Central memory CD8-positive, alpha-beta T cell (primary cell): Measurements from ENCODE around the gene KRTAP10-12.

ENCODE experiments used
- ATAC-seq: fragments of 150-1000 bp; cut with Tn5 transposase; replicated peaks from 2 replicates; pipeline ENCODE4 v1.10.0; 2022; ENCODE audit warnings: mild to moderate bottlenecking, moderate FRiP score, moderate number of reproducible peaks; ENCODE audit not compliant: poor library complexity, severe bottlenecking; ENCODE audit errors: extremely low read depth
- DNase-seq, 2 donors: peaks; one replicate each; pipeline ENCODE4 v3.0.0; 2021; ENCODE audit warnings: low spot score in 2 of 2
- H3K27ac Mint-ChIP-seq: one replicate; pipeline ENCODE4 v1.8.0; 2022; ENCODE audit warnings: low read depth, mild to moderate bottlenecking, moderate library complexity, mixed read lengths
- H3K27me3 Mint-ChIP-seq: one replicate; pipeline ENCODE4 v1.8.0; 2022; ENCODE audit warnings: mixed read lengths
- H3K36me3 Mint-ChIP-seq: one replicate; pipeline ENCODE4 v1.8.0; 2022; ENCODE audit warnings: mild to moderate bottlenecking, moderate library complexity, mixed read lengths; ENCODE audit not compliant: insufficient read depth
- H3K4me1 Mint-ChIP-seq: one replicate; pipeline ENCODE4 v1.8.0; 2022; ENCODE audit warnings: mixed read lengths
- H3K4me3 Mint-ChIP-seq: one replicate; pipeline ENCODE4 v1.8.0; 2022; ENCODE audit warnings: mild to moderate bottlenecking, moderate library complexity, mixed read lengths
- H3K9me3 Mint-ChIP-seq: one replicate; pipeline ENCODE4 v1.8.0; 2022; ENCODE audit warnings: mixed read lengths

KRTAP10-12 gene

DNA sequence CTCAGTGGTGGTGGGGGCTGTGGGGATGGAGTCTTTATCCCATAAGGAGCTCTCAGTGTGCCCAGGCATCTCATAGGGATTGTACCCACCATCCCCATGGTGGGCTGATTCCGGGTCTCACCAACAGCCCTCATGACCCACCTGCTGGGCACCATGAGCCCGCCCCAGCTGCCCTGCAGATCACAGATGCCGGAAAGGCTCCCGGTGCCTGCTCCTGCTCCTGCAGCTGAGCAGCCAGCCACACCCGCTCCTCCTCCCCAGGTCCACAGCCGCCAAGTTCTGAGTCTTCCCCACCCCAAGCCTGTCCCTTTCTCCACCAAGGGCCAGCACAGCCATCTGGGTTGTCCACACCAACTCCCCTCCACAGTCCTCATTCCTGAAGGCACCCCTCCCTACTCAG lies 29.9 kb downstream of the KRTAP10-12 start:
- Mint-ChIP-seq H3K4me3 (no peak overlapping the region), H3K9me3 (no peaks in the 10 kb centered on the region), H3K36me3 (peaks cover 2% of the 10 kb centered on the region), H3K4me1 (peaks cover 17% of the 10 kb centered on the region), H3K27ac (no peak overlapping the region), H3K27me3 (peaks cover 45% of the 10 kb centered on the region)
- ATAC-seq (no peak), DNase-seq (no peak)

DNA sequence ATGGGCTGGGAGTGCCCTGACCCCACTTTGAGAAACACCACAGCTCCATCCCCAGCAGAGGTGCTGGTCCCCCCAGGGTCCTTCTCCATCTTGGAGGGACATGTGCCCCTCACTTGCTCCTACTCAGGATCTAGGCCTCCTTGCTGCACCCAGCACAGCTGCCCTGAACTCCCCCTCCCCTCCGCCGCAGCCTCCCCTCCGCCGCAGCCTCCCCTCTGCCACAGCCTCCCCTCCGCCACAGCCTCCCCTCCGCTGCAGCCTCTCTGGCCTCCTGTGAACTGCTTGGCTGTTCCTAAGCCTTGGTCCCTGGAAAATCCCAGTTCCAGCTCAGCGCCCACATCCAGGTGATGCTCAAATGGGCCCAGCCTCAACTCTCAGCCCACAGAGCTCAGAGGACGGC lies 30.3 kb downstream of the KRTAP10-12 start:
- no peaks in the 10 kb centered on the region for H3K9me3 Mint-ChIP-seq
- DNase-seq = no peak
- ATAC-seq = no peak
- H3K27ac Mint-ChIP-seq = no peak overlapping the region
- H3K36me3 Mint-ChIP-seq = peaks cover 2% of the 10 kb centered on the region
- H3K27me3 Mint-ChIP-seq = peaks cover 49% of the 10 kb centered on the region
- no peak overlapping the region for H3K4me3 Mint-ChIP-seq
- H3K4me1 Mint-ChIP-seq = peaks cover 17% of the 10 kb centered on the region

- no peak overlapping the region for H3K27ac Mint-ChIP-seq
- H3K36me3 Mint-ChIP-seq = peaks cover 2% of the 10 kb centered on the region
- no peak for DNase-seq
- H3K4me3 Mint-ChIP-seq = no peak overlapping the region
- peaks cover 13% of the 10 kb centered on the region for H3K4me1 Mint-ChIP-seq
- no peak for ATAC-seq
- H3K27me3 Mint-ChIP-seq = peaks cover 47% of the 10 kb centered on the region
- no peaks in the 10 kb centered on the region for H3K9me3 Mint-ChIP-seq
These were observed 30.8 kb downstream of the KRTAP10-12 start for GRCh38 chr21:44727757-44728156.

- no peak overlapping the region for H3K27ac Mint-ChIP-seq
- H3K4me1 Mint-ChIP-seq = peaks cover 5% of the 10 kb centered on the region
- DNase-seq (no peak), ATAC-seq (no peak)
- no peak overlapping the region for H3K4me3 Mint-ChIP-seq
- peaks cover 2% of the 10 kb centered on the region for H3K36me3 Mint-ChIP-seq
- H3K27me3 Mint-ChIP-seq = peaks cover 47% of the 10 kb centered on the region
- no peaks in the 10 kb centered on the region for H3K9me3 Mint-ChIP-seq
These were observed 31.7 kb downstream of the KRTAP10-12 start for GRCh38 chr21:44728716-44729115.

- H3K27me3 Mint-ChIP-seq = peaks cover 47% of the 10 kb centered on the region
- DNase-seq (no peak), ATAC-seq (no peak)
- H3K9me3 Mint-ChIP-seq = no peaks in the 10 kb centered on the region
- peaks cover 2% of the 10 kb centered on the region for H3K36me3 Mint-ChIP-seq
- H3K27ac Mint-ChIP-seq = no peak overlapping the region
- H3K4me1 Mint-ChIP-seq = no peaks in the 10 kb centered on the region
- H3K4me3 Mint-ChIP-seq = no peak overlapping the region
These were observed 32.5 kb downstream of the KRTAP10-12 start for GRCh38 chr21:44729336-44730027.

DNA sequence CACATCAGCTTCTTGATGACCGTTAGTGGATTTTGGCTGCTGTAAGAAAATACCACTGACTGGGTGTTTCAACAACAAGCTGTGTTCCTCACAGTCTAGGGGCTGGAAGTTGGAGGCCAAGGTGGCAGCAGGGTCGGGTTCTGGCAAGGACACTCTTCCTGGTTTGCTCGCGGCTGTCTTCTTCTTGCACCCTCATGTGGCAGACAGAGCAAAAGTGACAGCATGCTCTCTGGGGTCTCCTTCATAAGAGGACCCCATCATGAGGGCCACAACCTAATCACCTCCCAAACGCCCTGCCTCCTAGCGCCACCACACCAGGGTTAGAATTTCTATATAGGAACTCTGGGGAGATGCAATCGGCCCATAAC lies 33.0 kb downstream of the KRTAP10-12 start:
- Mint-ChIP-seq H3K27me3 (peaks cover 47% of the 10 kb centered on the region), H3K4me3 (no peak overlapping the region)
- no peak for ATAC-seq

DNA sequence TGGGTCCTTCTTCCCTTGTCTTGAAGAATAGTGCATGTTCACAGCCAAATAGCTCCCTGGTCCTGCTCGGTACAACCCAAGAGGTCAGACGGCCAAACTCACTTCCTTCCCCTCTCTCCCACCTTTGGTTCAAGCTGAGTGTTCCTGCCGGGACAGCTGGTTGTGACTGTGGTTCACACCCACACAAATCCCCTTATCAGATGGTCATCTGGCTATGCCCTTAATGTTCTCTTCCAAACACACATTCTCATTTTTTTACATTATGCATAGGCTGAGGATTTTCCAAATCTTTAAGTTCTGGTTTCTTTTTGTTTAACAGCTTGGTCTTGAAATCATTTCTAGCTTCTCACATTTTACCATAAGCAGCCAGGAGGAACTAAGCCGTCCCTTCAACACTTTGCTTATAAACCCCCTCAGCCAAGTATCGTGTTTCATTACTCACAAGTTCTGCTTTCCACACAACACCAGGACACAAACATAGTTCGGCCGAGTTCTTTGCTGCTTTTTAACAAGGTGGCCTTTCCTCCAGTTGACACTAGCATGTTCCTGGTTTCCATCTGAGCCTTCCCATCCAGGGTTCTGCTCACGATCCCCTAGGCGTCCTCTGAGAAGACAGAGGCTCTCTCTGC lies 34.1 kb downstream of the KRTAP10-12 start:
- H3K9me3 Mint-ChIP-seq = no peaks in the 10 kb centered on the region
- H3K4me3 Mint-ChIP-seq = no peak overlapping the region
- no peaks in the 10 kb centered on the region for H3K4me1 Mint-ChIP-seq
- no peak overlapping the region for H3K27ac Mint-ChIP-seq
- DNase-seq (no peak), ATAC-seq (no peak)
- H3K36me3 Mint-ChIP-seq = peaks cover 2% of the 10 kb centered on the region
- peaks cover 40% of the 10 kb centered on the region for H3K27me3 Mint-ChIP-seq

More for the DNA sequence above, 33.0 kb downstream of the KRTAP10-12 start:
- Mint-ChIP-seq H3K4me1 (no peaks in the 10 kb centered on the region), H3K9me3 (no peaks in the 10 kb centered on the region), H3K27ac (no peak overlapping the region), H3K36me3 (peaks cover 2% of the 10 kb centered on the region)
- DNase-seq = no peak

DNA sequence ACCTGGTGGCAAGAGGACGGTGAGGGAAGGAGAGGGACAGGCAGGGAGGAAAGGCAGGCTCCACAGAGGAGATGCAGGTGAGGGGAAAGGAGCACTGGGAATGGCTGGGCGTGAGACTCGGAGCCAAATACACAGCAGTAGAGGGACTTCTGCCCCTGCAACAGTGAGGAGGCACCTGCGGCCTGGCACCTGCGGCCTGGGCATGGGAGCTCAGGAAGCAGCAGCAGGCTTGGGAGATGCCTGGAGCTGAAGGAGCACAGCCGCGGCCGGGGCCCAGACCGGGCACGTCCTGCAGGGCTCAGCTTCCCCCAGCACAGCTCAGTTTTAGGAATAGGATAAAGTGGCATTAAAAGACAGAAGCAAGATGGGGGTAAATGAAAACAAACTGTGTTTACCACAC lies 35.3 kb downstream of the KRTAP10-12 start:
- Mint-ChIP-seq H3K36me3 (peaks cover 2% of the 10 kb centered on the region), H3K27me3 (peaks cover 28% of the 10 kb centered on the region), H3K4me1 (peaks cover 3% of the 10 kb centered on the region), H3K4me3 (no peak overlapping the region), H3K9me3 (no peaks in the 10 kb centered on the region), H3K27ac (no peak overlapping the region)
- ATAC-seq (no peak), DNase-seq (no peak)

GRCh38 chr21:44732956-44733355 lies 36.0 kb downstream of the KRTAP10-12 start:
- ATAC-seq (no peak), DNase-seq (no peak)
- H3K27me3 Mint-ChIP-seq = peaks cover 22% of the 10 kb centered on the region

DNA sequence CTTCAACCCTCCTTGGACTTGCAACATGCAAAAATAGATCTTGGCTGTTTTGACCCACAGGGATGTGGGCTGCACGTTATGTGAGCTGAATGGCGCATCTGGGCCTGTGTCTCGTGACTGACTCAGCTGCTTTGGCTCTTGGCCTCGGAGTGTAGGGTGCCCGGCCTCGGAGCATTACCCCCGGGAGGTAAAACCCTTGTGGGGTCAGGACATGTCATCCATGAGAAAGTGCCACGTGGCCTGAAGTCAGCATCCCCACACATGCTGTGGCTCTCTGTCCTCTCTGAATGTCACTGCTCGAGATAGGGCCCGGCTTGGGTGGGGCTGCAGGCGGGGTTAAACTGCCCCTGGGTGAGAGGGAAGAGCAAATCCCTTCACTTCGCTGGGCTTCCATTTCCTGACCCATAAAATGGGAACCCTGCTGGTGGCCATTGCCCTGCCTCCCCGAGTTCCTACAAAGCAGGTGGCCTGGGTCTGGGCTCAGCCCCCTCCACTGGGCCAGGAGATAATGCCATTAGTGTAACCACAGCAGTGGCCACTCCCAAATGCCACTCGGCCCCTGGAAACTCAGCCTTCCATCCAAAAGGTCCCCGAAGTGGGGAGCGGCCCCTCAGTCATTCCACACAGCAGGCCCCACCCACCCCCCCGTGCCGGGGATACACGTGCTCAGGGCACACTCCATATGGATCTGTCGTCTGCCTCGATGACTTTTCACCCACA lies 37.2 kb downstream of the KRTAP10-12 start:
- Mint-ChIP-seq H3K4me1 (peaks cover 9% of the 10 kb centered on the region), H3K27me3 (peaks cover 19% of the 10 kb centered on the region), H3K36me3 (no peaks in the 10 kb centered on the region), H3K4me3 (no peak overlapping the region), H3K27ac (no peak overlapping the region), H3K9me3 (no peaks in the 10 kb centered on the region)
- DNase-seq (no peak), ATAC-seq (no peak)

More at GRCh38 chr21:44732956-44733355, 36.0 kb downstream of the KRTAP10-12 start:
- no peak overlapping the region for H3K4me3 Mint-ChIP-seq
- H3K4me1 Mint-ChIP-seq = peaks cover 9% of the 10 kb centered on the region
- no peaks in the 10 kb centered on the region for H3K9me3 Mint-ChIP-seq
- H3K36me3 Mint-ChIP-seq = peaks cover 2% of the 10 kb centered on the region
- H3K27ac Mint-ChIP-seq = no peak overlapping the region

- no peak overlapping the region for H3K27ac Mint-ChIP-seq
- DNase-seq (no peak), ATAC-seq (no peak)
- peaks cover 19% of the 10 kb centered on the region for H3K27me3 Mint-ChIP-seq
- peaks cover 9% of the 10 kb centered on the region for H3K4me1 Mint-ChIP-seq
- H3K9me3 Mint-ChIP-seq = no peaks in the 10 kb centered on the region
- H3K4me3 Mint-ChIP-seq = no peak overlapping the region
- no peaks in the 10 kb centered on the region for H3K36me3 Mint-ChIP-seq
These were observed 37.9 kb downstream of the KRTAP10-12 start for GRCh38 chr21:44734841-44735240.

GRCh38 chr21:44735821-44736220 lies 38.8 kb downstream of the KRTAP10-12 start:
- Mint-ChIP-seq H3K27ac (no peak overlapping the region), H3K27me3 (peaks cover 19% of the 10 kb centered on the region), H3K9me3 (no peaks in the 10 kb centered on the region), H3K4me1 (peaks cover 9% of the 10 kb centered on the region), H3K36me3 (no peaks in the 10 kb centered on the region), H3K4me3 (no peak overlapping the region)
- no peak for ATAC-seq
- no peak for DNase-seq
